ENCODE data around the gene TP63. TPM values are rescaled to one million over a fixed set of nuclear protein-coding genes. Genes with fewer than 3 reads are reported as not detected.

The TP63 gene
- total RNA-seq, 2 donors from 2014 or later: not detected

GRCh38 chr3:189833996-189834395, 202.8 kb downstream of the TP63 start:
- Histone ChIP-seq H3K36me3 (replicated peaks in 1 of 2; ENCODE audit: insufficient read depth in 1 of 2, low read depth in 2 of 2) (no peaks in the 10 kb centered on the region), H3K27me3 (no peaks in the 10 kb centered on the region), H3K9me3 (no peaks in the 10 kb centered on the region), H3K27ac (no peak overlapping the region), H3K4me3 (no peak overlapping the region), H3K4me1 (no peaks in the 10 kb centered on the region)
- TF ChIP-seq POLR2A (IDR thresholded peaks at IDR 0.05) (no peak), CTCF (IDR thresholded peaks at IDR 0.05) (no peak)
- 71 to 77% methylated on average over 8 of the region's 8 CpGs for WGBS, 2 donors
- ATAC-seq (no peak), DNase-seq (no peak)
- intact Hi-C loops (cut with DNase I): no loop called here

- 67 to 81% methylated on average over 5 of the region's 5 CpGs for WGBS, 2 donors
- Histone ChIP-seq H3K36me3 (replicated peaks in 1 of 2; ENCODE audit: insufficient read depth in 1 of 2, low read depth in 2 of 2) (no peaks in the 10 kb centered on the region), H3K27me3 (no peaks in the 10 kb centered on the region), H3K4me3 (no peak overlapping the region), H3K27ac (no peak overlapping the region), H3K4me1 (no peaks in the 10 kb centered on the region), H3K9me3 (no peaks in the 10 kb centered on the region)
- no peak for TF ChIP-seq POLR2A (IDR thresholded peaks at IDR 0.05)
- TF ChIP-seq CTCF (IDR thresholded peaks at IDR 0.05): no peak
- intact Hi-C loops (cut with DNase I): no loop called here
- DNase-seq: no peak
- ATAC-seq: no peak
These were observed 203.3 kb downstream of the TP63 start for GRCh38 chr3:189834462-189834861.

GRCh38 chr3:189836795-189837194, 205.6 kb downstream of the TP63 start:
- Histone ChIP-seq H3K4me1 (no peaks in the 10 kb centered on the region), H3K27ac (no peak overlapping the region), H3K27me3 (no peaks in the 10 kb centered on the region), H3K9me3 (no peaks in the 10 kb centered on the region), H3K36me3 (replicated peaks in 1 of 2; ENCODE audit: insufficient read depth in 1 of 2, low read depth in 2 of 2) (no peaks in the 10 kb centered on the region), H3K4me3 (no peak overlapping the region)
- DNase-seq (no peak), ATAC-seq (no peak)
- intact Hi-C loops (cut with DNase I): no loop called here
- no peak for TF ChIP-seq POLR2A (IDR thresholded peaks at IDR 0.05)
- TF ChIP-seq CTCF (IDR thresholded peaks at IDR 0.05): no peak
- WGBS, 2 donors: 65 to 77% methylated on average over 4 to 5 of the region's 5 CpGs

- 70 to 72% methylated on average over 6 of the region's 6 CpGs for WGBS, 2 donors
These were observed 207.1 kb downstream of the TP63 start for GRCh38 chr3:189838291-189838690.

More at GRCh38 chr3:189838291-189838690, 207.1 kb downstream of the TP63 start:
- ATAC-seq (no peak), DNase-seq (no peak)
- TF ChIP-seq POLR2A (IDR thresholded peaks at IDR 0.05) (no peak), CTCF (IDR thresholded peaks at IDR 0.05) (no peak)
- no peaks in the 10 kb centered on the region for H3K4me1 ChIP-seq
- no peaks in the 10 kb centered on the region for H3K9me3 ChIP-seq
- H3K27ac ChIP-seq: no peak overlapping the region
- no peaks in the 10 kb centered on the region for H3K27me3 ChIP-seq
- intact Hi-C loops (cut with DNase I): no loop called here
- H3K36me3 ChIP-seq (replicated peaks in 1 of 2; ENCODE audit: insufficient read depth in 1 of 2, low read depth in 2 of 2): no peaks in the 10 kb centered on the region
- no peak overlapping the region for H3K4me3 ChIP-seq

All from body of pancreas (tissue), 4 donors.